GM12875 (cell line): Measurements from ENCODE around the gene L3HYPDH.

ENCODE experiments used
- H3K4me3 ChIP-seq: one replicate; pipeline ENCODE4 v1.5.1; 2011; ENCODE audit warnings: low read depth, low read length, control low read depth
- TF ChIP-seq, protein P1 (sequence below): IDR thresholded peaks from 2 replicates; pipeline ENCODE4 v1.5.1; 2011; ENCODE audit warnings: low read depth, mild to moderate bottlenecking, control low read depth, inconsistent platforms, low read length, moderate library complexity, borderline replicate concordance; ENCODE audit not compliant: insufficient read depth

The L3HYPDH gene

GRCh38 chr14:59492384-59492783, 8.2 kb upstream of the L3HYPDH start:
- H3K4me3 ChIP-seq, result no peak overlapping the region

DNA sequence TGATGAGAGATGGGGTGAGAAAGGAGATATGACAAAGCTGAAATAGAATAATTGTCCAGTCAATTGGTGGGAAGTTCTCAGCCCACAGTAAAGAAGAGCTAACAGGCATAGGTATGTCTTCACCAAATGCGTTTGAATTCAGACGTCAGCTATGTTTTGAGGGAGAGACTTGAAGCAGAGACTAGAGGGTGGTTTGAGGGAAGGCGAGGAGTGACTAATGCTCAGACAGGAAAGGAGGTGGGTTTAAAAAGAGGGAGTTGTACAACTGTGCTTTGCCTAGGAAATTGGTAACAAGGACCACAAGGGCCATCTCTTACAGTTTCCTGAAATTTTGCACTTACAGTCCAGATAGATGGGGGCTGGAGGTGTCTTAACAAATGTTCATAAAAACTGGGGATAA, 6.5 kb upstream of the L3HYPDH start:
- TF ChIP-seq, protein P1, sequence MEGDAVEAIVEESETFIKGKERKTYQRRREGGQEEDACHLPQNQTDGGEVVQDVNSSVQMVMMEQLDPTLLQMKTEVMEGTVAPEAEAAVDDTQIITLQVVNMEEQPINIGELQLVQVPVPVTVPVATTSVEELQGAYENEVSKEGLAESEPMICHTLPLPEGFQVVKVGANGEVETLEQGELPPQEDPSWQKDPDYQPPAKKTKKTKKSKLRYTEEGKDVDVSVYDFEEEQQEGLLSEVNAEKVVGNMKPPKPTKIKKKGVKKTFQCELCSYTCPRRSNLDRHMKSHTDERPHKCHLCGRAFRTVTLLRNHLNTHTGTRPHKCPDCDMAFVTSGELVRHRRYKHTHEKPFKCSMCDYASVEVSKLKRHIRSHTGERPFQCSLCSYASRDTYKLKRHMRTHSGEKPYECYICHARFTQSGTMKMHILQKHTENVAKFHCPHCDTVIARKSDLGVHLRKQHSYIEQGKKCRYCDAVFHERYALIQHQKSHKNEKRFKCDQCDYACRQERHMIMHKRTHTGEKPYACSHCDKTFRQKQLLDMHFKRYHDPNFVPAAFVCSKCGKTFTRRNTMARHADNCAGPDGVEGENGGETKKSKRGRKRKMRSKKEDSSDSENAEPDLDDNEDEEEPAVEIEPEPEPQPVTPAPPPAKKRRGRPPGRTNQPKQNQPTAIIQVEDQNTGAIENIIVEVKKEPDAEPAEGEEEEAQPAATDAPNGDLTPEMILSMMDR, result no peak
- H3K4me3 ChIP-seq, result no peak overlapping the region

More at GRCh38 chr14:59492384-59492783, 8.2 kb upstream of the L3HYPDH start:
- TF ChIP-seq, protein P1, result no peak

DNA sequence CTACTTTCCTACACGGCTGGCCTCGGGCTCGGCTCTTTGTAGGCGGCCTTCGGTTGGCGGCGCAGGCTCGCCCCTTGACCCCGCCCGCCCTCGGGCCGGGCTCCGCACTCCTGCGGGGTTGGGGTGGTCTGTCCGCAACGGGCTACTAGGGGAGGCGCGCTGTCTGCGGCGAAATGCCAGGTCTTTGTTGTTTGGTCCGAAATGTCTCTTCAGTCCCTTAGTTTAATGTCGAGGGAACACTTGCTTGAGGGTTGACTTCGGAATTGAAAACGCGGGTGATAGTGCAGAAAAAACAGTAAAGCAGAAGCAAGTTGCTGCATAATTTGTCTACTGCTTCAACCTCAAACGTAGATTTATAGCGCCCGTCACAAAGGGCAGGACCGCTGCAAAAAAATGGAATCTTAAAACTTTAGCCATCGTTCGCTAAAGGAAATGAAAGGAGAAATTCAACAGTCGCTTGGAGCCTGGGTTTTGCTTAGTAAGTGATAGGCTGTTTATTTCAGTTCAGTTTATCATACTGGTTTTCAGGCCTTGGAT, 499 bp upstream of the L3HYPDH start:
- H3K4me3 ChIP-seq, result peak overlapping the region; percentile 88
- TF ChIP-seq, protein P1, result no peak

DNA sequence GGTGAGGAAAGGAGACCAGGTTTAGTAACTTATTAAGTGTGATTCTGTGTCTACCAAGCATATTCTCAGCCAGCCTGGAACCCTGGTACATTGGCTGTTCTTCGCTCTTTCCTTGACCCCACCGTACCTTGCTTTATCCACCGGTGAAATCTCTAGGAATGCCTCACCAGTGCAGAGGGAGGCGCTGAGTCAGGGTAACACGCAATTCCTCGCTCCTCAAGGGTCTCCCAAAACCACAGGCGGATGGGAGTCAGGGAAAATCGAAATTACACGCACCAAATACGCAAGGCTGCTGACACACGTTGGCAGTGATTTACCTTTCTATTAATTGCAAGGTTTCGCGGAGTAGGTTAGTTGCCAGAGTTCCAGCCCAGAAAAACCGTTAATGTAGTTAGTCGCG, 845 bp downstream of the L3HYPDH start:
- TF ChIP-seq, protein P1, result no peak
- H3K4me3 ChIP-seq, result peak overlapping the region; percentile 88

DNA sequence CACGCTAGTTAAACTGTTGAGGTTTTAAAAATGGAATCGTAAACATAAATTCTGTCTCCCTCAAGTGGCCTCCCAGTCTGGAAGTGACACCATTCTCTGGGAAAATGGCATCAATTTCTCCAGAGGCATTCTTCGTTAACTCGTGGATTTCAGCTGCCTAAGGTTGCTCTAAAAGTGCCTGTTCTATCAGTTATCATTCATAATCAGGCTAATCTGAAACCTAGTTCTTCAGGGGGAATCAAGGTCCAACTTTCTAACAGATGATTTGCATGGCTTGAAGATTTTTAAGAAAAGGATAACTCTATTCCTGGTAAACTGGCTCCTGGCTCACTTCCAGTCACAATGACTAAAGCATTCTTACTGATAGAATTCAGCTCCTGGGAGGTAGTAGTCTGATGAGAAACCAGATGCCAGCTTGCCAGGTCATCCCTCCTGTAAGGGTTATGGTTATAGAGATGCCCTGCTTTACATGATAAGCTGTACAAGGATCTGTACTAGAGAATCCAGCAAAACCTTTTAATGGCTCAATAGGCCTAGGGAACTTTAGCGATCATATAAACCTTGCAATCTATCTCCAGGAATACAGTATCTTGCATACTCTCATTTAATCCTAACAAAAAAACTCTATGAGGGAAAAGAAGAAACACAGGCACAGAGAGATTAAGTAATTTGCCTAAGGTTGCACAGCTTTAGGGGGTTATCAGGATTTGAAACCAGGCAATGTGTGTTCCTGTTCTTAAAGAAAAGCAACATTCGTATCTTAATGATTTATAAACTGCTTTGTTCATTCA, 1.5 kb downstream of the L3HYPDH start:
- peak overlapping the region; percentile 88 for H3K4me3 ChIP-seq
- TF ChIP-seq, protein P1, result no peak

DNA sequence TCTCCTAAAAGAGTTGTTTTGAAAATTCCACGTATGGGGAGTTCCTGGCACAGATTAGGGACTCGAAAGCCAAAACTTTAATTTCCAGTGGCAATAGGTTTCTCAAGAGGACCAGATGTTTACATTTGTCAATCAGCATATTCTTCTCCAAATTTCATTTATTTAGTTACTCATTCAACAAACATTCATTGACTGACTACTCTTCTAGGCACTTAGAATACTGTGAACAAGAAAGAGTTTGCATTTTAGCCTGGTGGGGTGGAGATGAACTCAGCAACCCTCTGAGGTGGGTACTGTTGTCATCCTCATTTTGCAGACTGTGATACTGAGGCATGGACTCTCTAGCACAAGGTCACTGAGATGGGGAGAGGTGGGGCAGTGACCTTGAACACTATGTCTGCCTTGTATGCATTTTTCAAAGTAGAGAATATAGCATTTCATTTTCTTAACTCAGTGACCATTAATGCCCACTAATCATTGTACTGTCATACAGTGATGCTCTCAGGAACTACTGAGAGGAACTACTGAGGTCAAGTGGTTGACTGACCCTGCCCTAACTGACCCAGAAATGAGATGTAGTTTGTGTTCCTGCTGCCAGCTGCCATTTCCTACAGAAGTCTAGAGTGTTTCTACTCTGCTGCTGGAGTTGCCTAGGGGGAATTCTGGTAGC, 2.2 kb downstream of the L3HYPDH start:
- TF ChIP-seq, protein P1, result no peak
- H3K4me3 ChIP-seq, result no peak overlapping the region

DNA sequence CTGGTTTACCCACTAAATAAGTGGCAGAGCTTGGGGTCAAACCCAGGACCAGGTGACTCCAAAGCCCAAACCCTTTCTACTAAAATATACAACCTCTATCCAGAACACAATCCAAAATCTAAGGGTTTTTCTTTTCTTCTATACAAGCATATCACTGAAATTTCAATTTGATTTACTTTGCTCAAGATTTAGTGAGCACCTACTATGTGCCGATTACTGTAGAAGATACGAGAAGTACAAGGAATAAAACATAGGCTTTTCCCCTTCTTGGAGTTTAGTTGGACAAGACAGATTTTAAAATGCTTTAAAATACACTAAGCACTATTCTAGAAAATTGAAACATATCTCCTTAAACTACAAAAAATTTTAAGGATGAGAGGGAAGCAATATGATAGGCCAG, 2.8 kb downstream of the L3HYPDH start:
- H3K4me3 ChIP-seq, result no peak overlapping the region
- TF ChIP-seq, protein P1, result no peak
